ENCODE data around the gene CLEC14A.

The CLEC14A gene

DNA sequence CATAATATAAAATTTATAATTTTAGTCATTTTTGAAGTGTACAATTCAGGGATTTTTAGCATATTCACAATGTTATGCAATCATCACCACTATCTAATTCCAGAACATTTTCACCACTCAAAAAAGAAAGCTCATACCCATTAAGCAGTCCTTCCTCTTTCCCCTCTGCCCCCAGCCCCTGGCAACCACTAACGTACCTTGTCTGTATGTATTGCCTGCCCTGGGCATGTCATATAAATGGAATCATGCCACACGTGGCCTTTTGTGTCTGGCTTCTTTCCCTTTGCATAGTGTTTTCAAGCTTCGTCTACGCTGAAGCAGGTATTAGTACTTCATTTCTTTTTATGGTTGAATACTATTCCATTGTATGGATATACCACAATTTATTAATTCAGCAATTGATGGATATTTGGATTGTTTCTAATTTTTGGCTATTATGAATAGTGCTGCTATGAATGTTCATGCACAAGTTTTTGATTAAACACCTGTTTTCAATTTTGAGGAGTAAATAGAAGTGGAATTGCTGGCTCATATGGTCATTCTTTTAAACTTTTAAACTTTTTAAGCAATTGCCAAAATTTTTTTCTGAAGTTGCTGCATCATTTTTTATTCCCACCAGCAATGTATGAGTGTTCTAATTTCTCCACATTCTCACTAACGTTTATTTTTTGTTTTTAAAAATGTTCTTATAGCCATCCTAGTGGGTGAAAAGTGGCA is 49.8 kb downstream of the CLEC14A start:
- DNase-seq: no peak

DNA sequence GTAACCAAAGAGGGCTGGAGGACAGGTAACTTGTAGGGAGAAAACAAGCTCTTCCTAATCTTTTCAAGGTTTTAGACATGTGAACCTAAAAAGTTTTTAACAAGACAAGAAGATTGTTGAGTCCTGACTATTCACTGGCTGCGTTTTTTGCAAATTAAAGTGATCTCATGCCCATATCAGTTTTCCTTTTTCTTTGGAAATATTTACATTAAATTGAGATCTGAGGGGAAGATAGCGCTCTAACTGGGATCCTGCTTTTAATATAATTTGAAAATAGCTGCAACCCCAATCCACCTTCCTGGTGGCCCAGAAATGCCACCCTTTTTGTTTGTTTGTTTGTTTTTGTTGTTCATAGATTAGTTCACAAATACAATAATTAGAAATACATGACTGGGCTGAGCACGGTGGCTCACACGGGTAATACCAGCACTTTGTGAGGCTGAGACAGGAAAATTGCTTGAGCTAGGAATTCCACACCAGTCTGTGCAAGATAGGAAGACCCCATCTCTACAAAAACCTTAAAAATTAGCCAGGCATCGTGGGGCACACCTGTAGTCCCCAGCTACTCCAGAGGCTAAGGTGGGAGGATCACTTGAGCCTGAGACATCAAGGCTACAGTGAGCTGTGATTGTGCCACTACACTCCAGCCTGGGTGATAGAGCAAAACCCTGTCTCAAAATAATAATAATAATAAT is 50.6 kb downstream of the CLEC14A start:
- no peak for DNase-seq

DNA sequence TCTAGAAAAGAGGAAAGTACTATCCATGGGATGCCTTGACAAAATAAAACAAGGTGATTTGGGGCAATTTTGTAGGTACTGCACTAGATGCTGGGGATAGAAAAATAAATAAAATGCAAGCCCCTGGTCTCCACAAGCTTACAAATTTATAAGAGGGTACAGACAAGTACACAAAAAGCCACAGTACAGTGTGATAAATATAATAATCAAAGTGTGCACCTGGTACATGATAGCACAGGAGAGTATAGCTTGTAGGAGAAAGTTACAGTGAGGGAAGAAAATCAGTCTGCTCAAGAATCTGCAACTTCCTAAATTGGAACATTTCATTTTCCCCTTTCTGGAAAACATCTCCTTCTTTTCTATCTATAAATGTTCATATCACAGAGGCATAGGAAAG is 51.2 kb downstream of the CLEC14A start:
- no peak for DNase-seq

Data from NCI-H446 (cell line).